ENCODE results near the gene GINS1. TPM values are rescaled to one million over a fixed set of nuclear protein-coding genes. Genes with fewer than 3 reads are reported as not detected.

GINS1 gene
- total RNA-seq, 2 experiments from 2014 or later: 34.9 to 35.9 TPM

- no peak for ATAC-seq
Measured at GRCh38 chr20:25457886-25458680, 50.6 kb downstream of the GINS1 start.

GRCh38 chr20:25459111-25459830, 51.8 kb downstream of the GINS1 start:
- POLR2A ChIA-PET: interaction anchor here (0.7 kb wide), 1 partner anchor 18 kb away, joined by 3 read pairs; no protein-coding TSS in a partner anchor
- CTCF ChIA-PET: no interaction called here

More at GRCh38 chr20:25457886-25458680, 50.6 kb downstream of the GINS1 start:
- no peaks in the 10 kb centered on the region for H3K27me3 Mint-ChIP-seq
- H3K27ac Mint-ChIP-seq: no peak overlapping the region
- TF ChIP-seq CTCF (IDR thresholded peaks at IDR 0.05): no peak
- ChIA-PET CTCF (no interaction called here), POLR2A (interaction anchor here (0.7 kb wide), 1 partner anchor 19 kb away, joined by 3 read pairs; no protein-coding TSS in a partner anchor)
- H3K9me3 Mint-ChIP-seq: no peaks in the 10 kb centered on the region
- H3K4me1 Mint-ChIP-seq (ENCODE audit: low read depth): no peaks in the 10 kb centered on the region
- intact Hi-C loops (cut with micrococcal nuclease): no loop called here
- H3K36me3 Mint-ChIP-seq (ENCODE audit: low read depth): no peaks in the 10 kb centered on the region
- H3K4me3 Mint-ChIP-seq: no peak overlapping the region
- DNase-seq: no peak

GRCh38 chr20:25459916-25460535, 52.6 kb downstream of the GINS1 start:
- no peaks in the 10 kb centered on the region for H3K9me3 Mint-ChIP-seq
- DNase-seq: no peak
- CTCF ChIA-PET: no interaction called here
- POLR2A ChIA-PET: no interaction called here
- no peak for ATAC-seq
- H3K36me3 Mint-ChIP-seq (ENCODE audit: low read depth): no peaks in the 10 kb centered on the region
- no peak for TF ChIP-seq CTCF (IDR thresholded peaks at IDR 0.05)
- no peak overlapping the region for H3K4me3 Mint-ChIP-seq
- H3K27me3 Mint-ChIP-seq: no peaks in the 10 kb centered on the region
- no peak overlapping the region for H3K27ac Mint-ChIP-seq
- no peaks in the 10 kb centered on the region for H3K4me1 Mint-ChIP-seq (ENCODE audit: low read depth)
- intact Hi-C loops (cut with micrococcal nuclease): loop anchor here (10.0 kb wide), 1 partner anchor 65 kb away; no protein-coding TSS in a partner anchor

More at GRCh38 chr20:25459111-25459830, 51.8 kb downstream of the GINS1 start:
- no peak for DNase-seq
- no peaks in the 10 kb centered on the region for H3K36me3 Mint-ChIP-seq (ENCODE audit: low read depth)
- no peak for ATAC-seq
- H3K9me3 Mint-ChIP-seq: no peaks in the 10 kb centered on the region
- no peak overlapping the region for H3K4me3 Mint-ChIP-seq
- H3K27ac Mint-ChIP-seq: no peak overlapping the region
- intact Hi-C loops (cut with micrococcal nuclease): no loop called here
- H3K27me3 Mint-ChIP-seq: no peaks in the 10 kb centered on the region
- TF ChIP-seq CTCF (IDR thresholded peaks at IDR 0.05): no peak
- no peaks in the 10 kb centered on the region for H3K4me1 Mint-ChIP-seq (ENCODE audit: low read depth)

GRCh38 chr20:25460566-25461280, 53.2 kb downstream of the GINS1 start:
- H3K36me3 Mint-ChIP-seq (ENCODE audit: low read depth): no peaks in the 10 kb centered on the region
- no peaks in the 10 kb centered on the region for H3K4me1 Mint-ChIP-seq (ENCODE audit: low read depth)
- H3K27ac Mint-ChIP-seq: no peak overlapping the region
- no peak for TF ChIP-seq CTCF (IDR thresholded peaks at IDR 0.05)
- no peak overlapping the region for H3K4me3 Mint-ChIP-seq
- CTCF ChIA-PET: interaction anchor here (1.7 kb wide), 1 partner anchor 10 kb away, joined by 5 read pairs; no protein-coding TSS in a partner anchor
- POLR2A ChIA-PET: no interaction called here
- intact Hi-C loops (cut with micrococcal nuclease): loop anchor here (10.0 kb wide), 1 partner anchor 64 kb away; no protein-coding TSS in a partner anchor
- DNase-seq: no peak
- H3K9me3 Mint-ChIP-seq: no peaks in the 10 kb centered on the region
- no peak for ATAC-seq
- H3K27me3 Mint-ChIP-seq: no peaks in the 10 kb centered on the region
